A673 (cell line): ENCODE measurements around the gene DESI1.

Experiments used
- CTCF ChIP-seq: fragments of 300-800, 200-600 bp; sonication (generic); conservative IDR thresholded peaks from 2 replicates; pipeline ENCODE4 v1.5.1; 2017; ENCODE audit warnings: low read depth, mild to moderate bottlenecking, antibody characterized with exemption, low read length, moderate library complexity, mixed read lengths
- EZH2 ChIP-seq: fragments of 200-600 bp; sonication (generic); IDR thresholded peaks from 2 replicates; pipeline ENCODE4 v1.6.1; 2017; ENCODE audit warnings: borderline replicate concordance, low read depth, mild to moderate bottlenecking, mixed read lengths, antibody characterized with exemption, low read length; ENCODE audit not compliant: poor library complexity, severe bottlenecking

- TF ChIP-seq EZH2 (no peak), CTCF (no peak)
These were observed 47.2 kb downstream of the DESI1 start for GRCh38 chr22:41573677-41574076.
